ENCODE data around the gene TMEM208. TPM values are rescaled to one million over a fixed set of nuclear protein-coding genes. Genes with fewer than 3 reads are reported as not detected.

TMEM208 gene
- polyA plus RNA-seq, 1 of the 3 experiments (the other 2 are of a cell fraction) = 98.2 TPM

DNA sequence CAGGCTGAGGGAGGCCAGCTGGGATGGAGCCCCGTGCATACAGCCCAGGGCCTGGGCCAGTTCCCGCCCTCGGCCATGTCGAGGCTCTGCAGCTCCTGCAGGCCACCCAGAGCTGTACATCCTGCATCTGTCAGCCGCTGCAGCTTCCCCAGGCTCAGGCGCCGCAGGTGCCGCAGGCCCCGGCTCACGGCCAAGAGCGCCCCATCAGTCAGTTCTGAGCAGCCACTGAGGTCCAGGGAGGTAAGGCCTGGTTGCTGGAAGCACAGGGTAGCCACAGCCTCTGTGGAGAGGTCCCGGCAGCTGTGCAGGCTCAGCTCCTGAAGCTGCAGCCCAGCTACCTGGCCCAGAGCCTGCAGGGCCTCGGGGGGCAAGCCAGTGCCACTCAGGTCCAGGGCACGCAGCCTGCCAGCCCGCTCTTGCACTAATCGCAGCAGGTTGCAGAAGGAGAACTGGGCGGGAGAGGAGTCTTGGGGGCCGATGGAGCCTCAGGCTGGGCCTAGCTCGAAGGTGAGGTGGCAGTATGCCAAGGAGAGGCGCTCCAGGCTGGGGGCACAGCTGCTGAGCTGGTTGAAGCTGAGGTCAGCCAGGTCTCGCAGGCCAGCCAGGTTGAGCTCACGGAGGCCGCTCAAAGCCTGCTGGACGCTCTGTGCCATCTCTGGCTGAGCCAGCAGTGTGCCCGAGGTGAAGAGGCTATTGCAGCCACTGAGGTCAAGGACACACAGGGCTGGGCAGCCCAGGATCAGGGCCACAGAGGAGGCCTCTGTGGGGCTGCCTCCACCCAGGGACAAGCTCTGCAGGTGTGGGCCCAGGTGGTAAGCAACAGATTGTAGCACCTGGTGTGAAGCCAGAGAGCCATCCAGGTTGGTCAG is 16.6 kb upstream of the TMEM208 start:
- Histone ChIP-seq H3F3A (replicated peaks; ENCODE audit: insufficient read depth) (peaks cover 4% of the 10 kb centered on the region), H3K9me2 (no peaks in the 10 kb centered on the region), H3K79me2 (ENCODE audit: insufficient read depth) (no peaks in the 10 kb centered on the region), H2AFZ (ENCODE audit: low read depth) (no peak overlapping the region), H3K27ac (ENCODE audit: low read depth in 2 of 2, low read length in 1 of 2) (no peak overlapping the region), H3K27me3 (ENCODE audit: insufficient read depth) (no peaks in the 10 kb centered on the region), H3K4me3 (ENCODE audit: low read depth in 2 of 2, low read length in 1 of 2) (no peak overlapping the region), H3K36me3 (replicated peaks in 1 of 2; ENCODE audit: control insufficient read depth in 1 of 2, insufficient read depth in 2 of 2, low read length in 1 of 2) (no peaks in the 10 kb centered on the region), H4K20me1 (ENCODE audit: insufficient read depth) (no peaks in the 10 kb centered on the region), H3K9ac (no peak overlapping the region), H3K4me2 (no peak overlapping the region), H3K9me3 (no peaks in the 10 kb centered on the region), H3K4me1 (ENCODE audit: control insufficient read depth in 1 of 2, insufficient read depth in 2 of 2, low read depth in 1 of 2, low read length in 1 of 2) (peaks cover 8 to 11% of the 10 kb centered on the region in 2 experiments; a peak in 2 of 4 replicates)
- no peak for DNase-seq
- POLR2A ChIA-PET = interaction anchor here (1.0 to 4.0 kb wide), 4 partner anchors 8 to 18 kb away, joined by 3 to 21 read pairs (median 6); partner anchors contain the start of genes E2F4 and TMEM208
- WGBS (ENCODE audit: low lambda C conversion rate) = 90% methylated on average over 8 of the region's 25 CpGs
- TF ChIP-seq EZH2phosphoT487 (IDR thresholded peaks at IDR 0.05; ENCODE audit: borderline replicate concordance, low read depth) = no peak
- TF ChIP-seq TCF12 (IDR thresholded peaks at IDR 0.05) = no peak
- TF ChIP-seq, protein P1, sequence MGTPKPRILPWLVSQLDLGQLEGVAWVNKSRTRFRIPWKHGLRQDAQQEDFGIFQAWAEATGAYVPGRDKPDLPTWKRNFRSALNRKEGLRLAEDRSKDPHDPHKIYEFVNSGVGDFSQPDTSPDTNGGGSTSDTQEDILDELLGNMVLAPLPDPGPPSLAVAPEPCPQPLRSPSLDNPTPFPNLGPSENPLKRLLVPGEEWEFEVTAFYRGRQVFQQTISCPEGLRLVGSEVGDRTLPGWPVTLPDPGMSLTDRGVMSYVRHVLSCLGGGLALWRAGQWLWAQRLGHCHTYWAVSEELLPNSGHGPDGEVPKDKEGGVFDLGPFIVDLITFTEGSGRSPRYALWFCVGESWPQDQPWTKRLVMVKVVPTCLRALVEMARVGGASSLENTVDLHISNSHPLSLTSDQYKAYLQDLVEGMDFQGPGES (IDR thresholded peaks at IDR 0.05; ENCODE audit: low read depth, low read length) = no peak
- CTCF ChIA-PET = interaction anchor here (1.1 to 1.5 kb wide), 3 partner anchors 12 to 17 kb away, joined by 3 to 8 read pairs (median 3); partner anchors contain the start of gene ELMO3

DNA sequence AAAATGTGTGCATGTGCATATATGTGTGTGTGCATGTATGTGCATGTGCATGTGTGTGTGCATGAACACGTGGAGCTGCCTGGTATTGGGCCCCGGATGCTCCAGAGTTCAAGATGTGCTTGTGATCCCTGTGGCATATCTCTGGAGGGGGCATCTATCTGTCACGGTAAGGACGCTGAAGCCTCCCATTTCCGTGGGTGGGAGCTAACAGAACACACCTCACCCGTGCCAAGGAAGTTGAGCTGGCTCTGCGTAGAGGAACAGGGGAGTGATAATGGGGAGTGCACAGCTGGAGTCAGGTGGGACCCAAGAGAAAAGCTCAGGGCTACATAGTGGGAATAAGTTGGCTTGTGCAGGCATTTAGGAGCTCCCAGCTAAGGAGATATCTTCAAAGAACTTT is 15.3 kb upstream of the TMEM208 start:
- Histone ChIP-seq H3F3A (replicated peaks; ENCODE audit: insufficient read depth) (no peaks in the 10 kb centered on the region), H3K79me2 (ENCODE audit: insufficient read depth) (no peaks in the 10 kb centered on the region), H3K9me3 (no peaks in the 10 kb centered on the region), H3K36me3 (replicated peaks in 1 of 2; ENCODE audit: control insufficient read depth in 1 of 2, insufficient read depth in 2 of 2, low read length in 1 of 2) (no peaks in the 10 kb centered on the region), H3K9me2 (no peaks in the 10 kb centered on the region), H3K27me3 (ENCODE audit: insufficient read depth) (no peaks in the 10 kb centered on the region), H4K20me1 (ENCODE audit: insufficient read depth) (no peaks in the 10 kb centered on the region), H3K9ac (no peak overlapping the region), H2AFZ (ENCODE audit: low read depth) (no peak overlapping the region), H3K4me3 (ENCODE audit: low read depth in 2 of 2, low read length in 1 of 2) (no peak overlapping the region), H3K4me1 (ENCODE audit: control insufficient read depth in 1 of 2, insufficient read depth in 2 of 2, low read depth in 1 of 2, low read length in 1 of 2) (peaks cover 8 to 14% of the 10 kb centered on the region in 2 experiments; a peak in 2 of 4 replicates), H3K4me2 (no peak overlapping the region), H3K27ac (ENCODE audit: low read depth in 2 of 2, low read length in 1 of 2) (no peak overlapping the region)
- 87% methylated on average over 7 of the region's 7 CpGs for WGBS (ENCODE audit: low lambda C conversion rate)
- CTCF ChIA-PET = no interaction called here
- no peak for TF ChIP-seq FOXM1 (IDR thresholded peaks at IDR 0.05; ENCODE audit: low read depth)
- no peak for TF ChIP-seq GATA2 (CRISPR knock-in tag; IDR thresholded peaks at IDR 0.05)
- no peak for TF ChIP-seq RFX5 (IDR thresholded peaks at IDR 0.05; ENCODE audit: low read length)
- POLR2A ChIA-PET = interaction anchor here (0.7 kb wide), 1 partner anchor 9 kb away, joined by 4 read pairs; no protein-coding TSS in a partner anchor
- no peak for DNase-seq

DNA sequence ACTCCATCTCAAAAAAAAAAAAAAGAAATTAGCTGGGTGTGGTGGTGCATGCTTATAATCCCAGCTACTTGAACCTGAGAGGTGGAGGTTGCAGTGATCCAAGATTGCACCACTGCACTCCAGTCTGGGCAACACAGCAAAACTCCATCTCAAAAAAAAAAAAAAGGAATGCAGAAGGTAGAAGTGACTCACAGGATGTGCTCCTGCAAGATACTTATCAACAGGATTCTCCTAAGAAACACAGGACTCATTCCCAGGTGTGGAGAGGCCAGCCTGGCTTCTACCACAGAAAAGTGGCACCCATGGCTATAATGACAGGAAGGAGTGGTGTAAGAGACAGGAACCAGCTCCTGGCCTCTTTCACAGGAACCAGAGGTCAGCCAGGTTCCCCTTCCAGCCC is 14.2 kb upstream of the TMEM208 start:
- Histone ChIP-seq H3K4me2 (no peak overlapping the region), H3K4me3 (ENCODE audit: low read depth in 2 of 2, low read length in 1 of 2) (no peak overlapping the region)
- TF ChIP-seq ELF1 (IDR thresholded peaks at IDR 0.05) (no peak), RXRA (IDR thresholded peaks at IDR 0.05; ENCODE audit: borderline replicate concordance, low read depth) (no peak), TAF1 (IDR thresholded peaks at IDR 0.05; ENCODE audit: borderline replicate concordance, low read depth, low read length) (no peak), MXI1 (IDR thresholded peaks at IDR 0.05; ENCODE audit: low read depth, low read length) (no peak), TCF12 (IDR thresholded peaks at IDR 0.05) (0 out of 2 replicates have a peak, but pooled peaks have one; percentile 16)
- TF ChIP-seq, protein P2, sequence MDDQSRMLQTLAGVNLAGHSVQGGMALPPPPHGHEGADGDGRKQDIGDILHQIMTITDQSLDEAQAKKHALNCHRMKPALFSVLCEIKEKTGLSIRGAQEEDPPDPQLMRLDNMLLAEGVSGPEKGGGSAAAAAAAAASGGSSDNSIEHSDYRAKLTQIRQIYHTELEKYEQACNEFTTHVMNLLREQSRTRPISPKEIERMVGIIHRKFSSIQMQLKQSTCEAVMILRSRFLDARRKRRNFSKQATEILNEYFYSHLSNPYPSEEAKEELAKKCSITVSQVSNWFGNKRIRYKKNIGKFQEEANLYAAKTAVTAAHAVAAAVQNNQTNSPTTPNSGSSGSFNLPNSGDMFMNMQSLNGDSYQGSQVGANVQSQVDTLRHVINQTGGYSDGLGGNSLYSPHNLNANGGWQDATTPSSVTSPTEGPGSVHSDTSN (IDR thresholded peaks at IDR 0.05) = no peak
- TF ChIP-seq, protein P3, sequence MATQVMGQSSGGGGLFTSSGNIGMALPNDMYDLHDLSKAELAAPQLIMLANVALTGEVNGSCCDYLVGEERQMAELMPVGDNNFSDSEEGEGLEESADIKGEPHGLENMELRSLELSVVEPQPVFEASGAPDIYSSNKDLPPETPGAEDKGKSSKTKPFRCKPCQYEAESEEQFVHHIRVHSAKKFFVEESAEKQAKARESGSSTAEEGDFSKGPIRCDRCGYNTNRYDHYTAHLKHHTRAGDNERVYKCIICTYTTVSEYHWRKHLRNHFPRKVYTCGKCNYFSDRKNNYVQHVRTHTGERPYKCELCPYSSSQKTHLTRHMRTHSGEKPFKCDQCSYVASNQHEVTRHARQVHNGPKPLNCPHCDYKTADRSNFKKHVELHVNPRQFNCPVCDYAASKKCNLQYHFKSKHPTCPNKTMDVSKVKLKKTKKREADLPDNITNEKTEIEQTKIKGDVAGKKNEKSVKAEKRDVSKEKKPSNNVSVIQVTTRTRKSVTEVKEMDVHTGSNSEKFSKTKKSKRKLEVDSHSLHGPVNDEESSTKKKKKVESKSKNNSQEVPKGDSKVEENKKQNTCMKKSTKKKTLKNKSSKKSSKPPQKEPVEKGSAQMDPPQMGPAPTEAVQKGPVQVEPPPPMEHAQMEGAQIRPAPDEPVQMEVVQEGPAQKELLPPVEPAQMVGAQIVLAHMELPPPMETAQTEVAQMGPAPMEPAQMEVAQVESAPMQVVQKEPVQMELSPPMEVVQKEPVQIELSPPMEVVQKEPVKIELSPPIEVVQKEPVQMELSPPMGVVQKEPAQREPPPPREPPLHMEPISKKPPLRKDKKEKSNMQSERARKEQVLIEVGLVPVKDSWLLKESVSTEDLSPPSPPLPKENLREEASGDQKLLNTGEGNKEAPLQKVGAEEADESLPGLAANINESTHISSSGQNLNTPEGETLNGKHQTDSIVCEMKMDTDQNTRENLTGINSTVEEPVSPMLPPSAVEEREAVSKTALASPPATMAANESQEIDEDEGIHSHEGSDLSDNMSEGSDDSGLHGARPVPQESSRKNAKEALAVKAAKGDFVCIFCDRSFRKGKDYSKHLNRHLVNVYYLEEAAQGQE (IDR thresholded peaks at IDR 0.05; ENCODE audit: low read depth, low read length) = no peak

More for the DNA sequence above, 14.2 kb upstream of the TMEM208 start:
- Histone ChIP-seq H4K20me1 (ENCODE audit: insufficient read depth) (no peaks in the 10 kb centered on the region), H3K9me3 (no peaks in the 10 kb centered on the region), H3F3A (replicated peaks; ENCODE audit: insufficient read depth) (no peaks in the 10 kb centered on the region), H3K79me2 (ENCODE audit: insufficient read depth) (no peaks in the 10 kb centered on the region), H3K27ac (ENCODE audit: low read depth in 2 of 2, low read length in 1 of 2) (no peak overlapping the region), H3K9me2 (no peaks in the 10 kb centered on the region), H3K27me3 (ENCODE audit: insufficient read depth) (no peaks in the 10 kb centered on the region), H3K4me1 (ENCODE audit: control insufficient read depth in 1 of 2, insufficient read depth in 2 of 2, low read depth in 1 of 2, low read length in 1 of 2) (peaks cover 5 to 12% of the 10 kb centered on the region in 2 experiments; a peak in 2 of 4 replicates), H2AFZ (ENCODE audit: low read depth) (no peak overlapping the region), H3K9ac (no peak overlapping the region), H3K36me3 (replicated peaks in 1 of 2; ENCODE audit: control insufficient read depth in 1 of 2, insufficient read depth in 2 of 2, low read length in 1 of 2) (no peaks in the 10 kb centered on the region)
- ChIA-PET CTCF (interaction anchor here (1.0 kb wide), 1 partner anchor 57 kb away, joined by 5 read pairs; no protein-coding TSS in a partner anchor), POLR2A (no interaction called here)
- DNase-seq = no peak

Data from SK-N-SH (cell line).